Activated T-helper 1 cell treated with anti-CD3 and anti-CD28 coated beads, Interleukin-12 subunit alpha, Interleukin-12 subunit beta, Interleukin-2, Interleukin-4 antibody, amounts not matched to agents 30 ng/mL and 10 ng/mL and 1 ng/mL, durations not matched to agents 14 hours and 24 hours and 36 hours (primary cell): ENCODE data around the gene CCBE1. TPM values are rescaled to one million over a fixed set of nuclear protein-coding genes. Genes with fewer than 3 reads are reported as not detected.

ENCODE experiments used
- DNase-seq: peaks from one replicate; pipeline ENCODE4 v3.0.0; 2021; ENCODE audit warnings: low spot score
- H3K27ac Mint-ChIP-seq: one replicate; pipeline ENCODE4 v1.8.0; 2021; ENCODE audit warnings: mild to moderate bottlenecking, mixed read lengths
- H3K27me3 Mint-ChIP-seq: one replicate; pipeline ENCODE4 v1.8.0; 2022; ENCODE audit warnings: mild to moderate bottlenecking, moderate library complexity, mixed read lengths; ENCODE audit not compliant: insufficient read depth
- H3K36me3 Mint-ChIP-seq: one replicate; pipeline ENCODE4 v1.8.0; 2021; ENCODE audit warnings: low read depth, mixed read lengths
- H3K4me1 Mint-ChIP-seq: one replicate; pipeline ENCODE4 v1.8.0; 2021; ENCODE audit warnings: low read depth, mixed read lengths
- H3K4me3 Mint-ChIP-seq: one replicate; pipeline ENCODE4 v1.8.0; 2021; ENCODE audit warnings: mild to moderate bottlenecking, moderate library complexity, mixed read lengths
- H3K9me3 Mint-ChIP-seq: one replicate; pipeline ENCODE4 v1.8.0; 2021; ENCODE audit warnings: mixed read lengths
- intact Hi-C: fragments of 100-400 bp; cut with micrococcal nuclease; formaldehyde crosslinking; loops from one replicate; pipeline ENCODE4 v1.15.1; 2024
- total RNA-seq: library from RNA; stranded (reverse); gene quantifications from 2 replicates; pipeline ENCODE4 v1.2.3, GENCODE V29; 2022

The CCBE1 gene
- total RNA-seq, 1 donor from 2014 or later = not detected

GRCh38 chr18:59561612-59562011, 135.6 kb downstream of the CCBE1 start:
- no peaks in the 10 kb centered on the region for H3K4me1 Mint-ChIP-seq
- H3K27ac Mint-ChIP-seq = no peak overlapping the region
- no peaks in the 10 kb centered on the region for H3K36me3 Mint-ChIP-seq
- DNase-seq = no peak
- no peaks in the 10 kb centered on the region for H3K9me3 Mint-ChIP-seq
- intact Hi-C loops = loop anchor here (10.0 kb wide), 1 partner anchor 63 kb away; no protein-coding TSS in a partner anchor
- no peak overlapping the region for H3K4me3 Mint-ChIP-seq
- no peaks in the 10 kb centered on the region for H3K27me3 Mint-ChIP-seq

- Mint-ChIP-seq H3K4me1 (no peaks in the 10 kb centered on the region), H3K27ac (no peak overlapping the region), H3K9me3 (no peaks in the 10 kb centered on the region), H3K4me3 (no peak overlapping the region), H3K36me3 (no peaks in the 10 kb centered on the region), H3K27me3 (no peaks in the 10 kb centered on the region)
- intact Hi-C loops = loop anchor here (10.0 kb wide), 1 partner anchor 64 kb away; no protein-coding TSS in a partner anchor
- no peak for DNase-seq
Observed at GRCh38 chr18:59560556-59560955, 136.7 kb downstream of the CCBE1 start.

DNA sequence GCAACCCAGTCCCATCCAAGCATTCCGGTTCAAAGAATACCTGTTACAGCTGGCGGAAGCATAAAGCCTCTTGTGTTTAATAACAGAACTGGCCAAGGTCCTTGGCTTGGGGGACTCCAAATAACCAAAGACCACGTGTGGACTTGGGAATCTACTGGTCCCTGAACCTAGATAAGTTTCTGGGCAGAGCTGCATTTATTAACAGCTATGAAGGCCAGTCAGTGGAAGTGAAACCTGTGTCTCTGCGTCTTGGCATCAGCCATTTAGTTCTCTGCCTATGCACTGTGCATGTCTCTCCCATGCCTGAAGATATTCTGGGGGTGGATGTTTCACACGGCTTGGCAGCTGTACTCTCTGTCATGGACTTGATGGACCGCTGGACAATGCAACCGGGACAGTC, 137.7 kb downstream of the CCBE1 start:
- Mint-ChIP-seq H3K27ac (no peak overlapping the region), H3K36me3 (no peaks in the 10 kb centered on the region), H3K4me3 (no peak overlapping the region), H3K9me3 (no peaks in the 10 kb centered on the region), H3K27me3 (no peaks in the 10 kb centered on the region), H3K4me1 (no peaks in the 10 kb centered on the region)
- DNase-seq = no peak
- intact Hi-C loops = no loop called here

GRCh38 chr18:59555995-59556659, 141.1 kb downstream of the CCBE1 start:
- DNase-seq = no peak
- Mint-ChIP-seq H3K4me1 (no peaks in the 10 kb centered on the region), H3K27ac (no peak overlapping the region), H3K27me3 (no peaks in the 10 kb centered on the region), H3K36me3 (no peaks in the 10 kb centered on the region), H3K4me3 (no peak overlapping the region), H3K9me3 (no peaks in the 10 kb centered on the region)
- intact Hi-C loops = no loop called here

- no peak for DNase-seq
- Mint-ChIP-seq H3K36me3 (no peaks in the 10 kb centered on the region), H3K4me3 (no peak overlapping the region), H3K27me3 (no peaks in the 10 kb centered on the region), H3K4me1 (no peaks in the 10 kb centered on the region), H3K27ac (no peak overlapping the region), H3K9me3 (no peaks in the 10 kb centered on the region)
- intact Hi-C loops = no loop called here
Observed at GRCh38 chr18:59554796-59555335, 142.4 kb downstream of the CCBE1 start.

DNA sequence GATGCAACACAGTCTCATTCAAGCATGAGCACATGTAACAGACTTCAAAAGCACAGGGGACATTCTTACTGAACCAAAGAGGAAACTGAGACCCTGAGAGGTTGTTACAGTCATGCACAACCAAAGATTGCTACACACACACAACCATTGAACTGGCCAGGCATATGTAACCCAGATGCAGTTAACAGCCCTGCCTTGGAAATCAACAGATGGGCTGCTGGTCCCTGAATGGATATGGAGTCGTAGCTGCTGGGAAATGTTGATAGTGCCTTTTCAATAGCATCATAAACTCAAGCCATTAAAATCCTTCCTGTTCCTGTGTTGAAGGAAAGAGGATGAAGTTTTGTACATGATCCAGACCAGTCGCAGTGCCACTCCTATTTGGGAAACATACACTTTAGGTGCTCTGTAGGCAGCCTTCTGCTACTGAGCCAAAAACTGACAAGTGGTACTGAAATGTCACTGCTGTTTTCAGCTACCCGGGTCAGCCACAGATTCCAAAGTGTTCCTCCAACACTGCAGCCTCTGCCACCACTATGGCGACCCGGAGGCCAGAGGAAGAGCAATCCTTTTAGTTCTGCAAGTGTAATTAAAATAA, 143.9 kb downstream of the CCBE1 start:
- Mint-ChIP-seq H3K4me3 (no peak overlapping the region), H3K27me3 (no peaks in the 10 kb centered on the region), H3K4me1 (no peaks in the 10 kb centered on the region), H3K36me3 (no peaks in the 10 kb centered on the region), H3K27ac (no peak overlapping the region), H3K9me3 (no peaks in the 10 kb centered on the region)
- intact Hi-C loops = no loop called here
- no peak for DNase-seq

DNA sequence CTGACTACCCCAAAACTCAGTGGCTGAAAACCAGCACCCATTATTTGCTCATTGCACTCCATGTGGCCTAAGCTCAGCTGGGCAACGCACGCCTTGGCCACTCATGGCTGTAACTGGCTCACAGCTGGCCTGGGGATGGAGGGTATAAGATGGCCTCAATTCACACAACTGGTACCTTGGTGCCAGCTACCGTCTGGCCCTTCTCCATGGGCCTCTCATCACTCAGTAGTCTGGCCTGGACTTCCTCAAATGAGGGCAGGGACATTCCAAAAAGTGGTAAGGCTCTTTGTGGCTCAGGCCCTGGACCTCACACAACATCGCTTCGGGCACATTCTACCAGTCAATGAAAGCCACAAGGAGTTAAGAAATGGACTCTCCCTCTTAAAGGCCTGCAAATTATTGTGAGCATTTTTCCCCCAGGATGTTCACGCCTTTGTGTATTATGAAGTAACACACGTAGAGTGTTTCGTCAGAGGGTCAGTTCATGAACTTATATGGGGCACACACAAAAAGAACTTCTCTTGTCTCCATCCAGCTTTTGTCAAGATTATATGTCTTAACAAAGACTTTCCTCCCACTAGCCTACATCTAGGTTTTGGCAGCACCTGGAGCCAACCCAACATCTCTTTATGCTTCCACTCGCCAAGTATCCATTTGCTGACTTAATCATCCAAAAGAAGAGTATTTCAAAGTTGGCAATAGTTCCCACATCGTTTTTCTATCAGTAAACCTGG, 145.2 kb downstream of the CCBE1 start:
- no peaks in the 10 kb centered on the region for H3K4me1 Mint-ChIP-seq
- H3K36me3 Mint-ChIP-seq = no peaks in the 10 kb centered on the region
- H3K9me3 Mint-ChIP-seq = no peaks in the 10 kb centered on the region
- no peak overlapping the region for H3K27ac Mint-ChIP-seq
- H3K4me3 Mint-ChIP-seq = no peak overlapping the region
- intact Hi-C loops = no loop called here
- no peaks in the 10 kb centered on the region for H3K27me3 Mint-ChIP-seq
- no peak for DNase-seq

DNA sequence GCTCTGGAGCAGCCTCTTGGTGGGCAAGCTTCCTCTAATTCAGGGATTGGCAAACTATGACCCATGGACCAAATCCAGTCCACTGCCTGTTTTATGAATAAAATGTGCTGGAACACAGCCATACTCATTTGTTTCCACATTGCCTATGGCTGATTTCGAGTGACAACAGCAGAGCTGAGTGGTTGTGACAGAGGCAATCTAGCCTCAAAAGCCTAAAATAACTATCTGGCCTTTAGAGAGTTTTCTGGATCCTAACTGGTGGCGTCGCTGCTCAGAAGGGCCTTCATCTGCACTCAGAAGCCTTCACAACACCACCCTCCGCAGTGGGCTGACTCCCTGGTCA, 147.1 kb downstream of the CCBE1 start:
- intact Hi-C loops = no loop called here
- H3K9me3 Mint-ChIP-seq = no peaks in the 10 kb centered on the region
- no peak for DNase-seq
- no peaks in the 10 kb centered on the region for H3K27me3 Mint-ChIP-seq
- no peak overlapping the region for H3K4me3 Mint-ChIP-seq
- no peaks in the 10 kb centered on the region for H3K36me3 Mint-ChIP-seq
- H3K4me1 Mint-ChIP-seq = no peaks in the 10 kb centered on the region
- no peak overlapping the region for H3K27ac Mint-ChIP-seq

- DNase-seq = no peak
- intact Hi-C loops = no loop called here
- Mint-ChIP-seq H3K36me3 (no peaks in the 10 kb centered on the region), H3K4me1 (no peaks in the 10 kb centered on the region), H3K9me3 (no peaks in the 10 kb centered on the region), H3K27ac (no peak overlapping the region), H3K27me3 (no peaks in the 10 kb centered on the region), H3K4me3 (no peak overlapping the region)
Observed at GRCh38 chr18:59549503-59550173, 147.6 kb downstream of the CCBE1 start.

- H3K27ac Mint-ChIP-seq = no peak overlapping the region
- no peak for DNase-seq
- no peaks in the 10 kb centered on the region for H3K4me1 Mint-ChIP-seq
- H3K9me3 Mint-ChIP-seq = no peaks in the 10 kb centered on the region
- no peaks in the 10 kb centered on the region for H3K36me3 Mint-ChIP-seq
- no peaks in the 10 kb centered on the region for H3K27me3 Mint-ChIP-seq
- H3K4me3 Mint-ChIP-seq = no peak overlapping the region
- intact Hi-C loops = no loop called here
Observed at GRCh38 chr18:59547581-59548182, 149.5 kb downstream of the CCBE1 start.

GRCh38 chr18:59546188-59546587, 151.0 kb downstream of the CCBE1 start:
- Mint-ChIP-seq H3K36me3 (no peaks in the 10 kb centered on the region), H3K9me3 (no peaks in the 10 kb centered on the region), H3K27ac (no peak overlapping the region), H3K4me1 (no peaks in the 10 kb centered on the region), H3K4me3 (no peak overlapping the region), H3K27me3 (no peaks in the 10 kb centered on the region)
- intact Hi-C loops = no loop called here
- DNase-seq = no peak

- Mint-ChIP-seq H3K36me3 (no peaks in the 10 kb centered on the region), H3K27me3 (no peaks in the 10 kb centered on the region), H3K4me1 (no peaks in the 10 kb centered on the region), H3K4me3 (no peak overlapping the region), H3K9me3 (no peaks in the 10 kb centered on the region), H3K27ac (no peak overlapping the region)
- no peak for DNase-seq
- intact Hi-C loops = no loop called here
Observed at GRCh38 chr18:59540780-59541179, 156.4 kb downstream of the CCBE1 start.
